Esophagus squamous epithelium (tissue), 5 donors: Measurements from ENCODE around the gene USB1. TPM values are rescaled to one million over a fixed set of nuclear protein-coding genes. Genes with fewer than 3 reads are reported as not detected.

Experiments used
- DNase-seq: peaks from one replicate; lab custom pipeline; 2025; lab: John Stamatoyannopoulos, UW
- H3K27ac ChIP-seq, 4 donors: fragments of 200-600 bp; sonication (generic); one replicate each; pipeline ENCODE4 v1.5.1; 2016 to 2019; ENCODE audit warnings: mild to moderate bottlenecking in 1 of 4
- H3K27me3 ChIP-seq, 4 donors: fragments of 200-600 bp; sonication (generic); 1 replicate in 3 of 4; 2 replicates in 1 of 4; pipeline versions ENCODE4 v1.5.1 to v1.6.0; 2017 to 2021; ENCODE audit warnings: antibody characterized with exemption in 1 of 4
- H3K36me3 ChIP-seq, 3 donors: fragments of 200-600 bp; sonication (generic); one replicate each; pipeline ENCODE4 v1.5.1; 2016 to 2019
- H3K4me1 ChIP-seq, 3 donors: fragments of 200-600 bp; sonication (generic); one replicate each; pipeline ENCODE4 v1.5.1; 2017 to 2019
- H3K4me3 ChIP-seq, 4 donors: fragments of 200-600 bp; sonication (generic); 1 replicate in 3 of 4; 2 replicates in 1 of 4; pipeline ENCODE4 v1.5.1; 2016 to 2019; ENCODE audit warnings: mild to moderate bottlenecking in 2 of 4, moderate library complexity in 1 of 4
- H3K9me3 ChIP-seq, 3 donors: fragments of 200-600 bp; sonication (generic); one replicate each; pipeline ENCODE4 v1.5.1; 2016 to 2019
- POLR2A ChIP-seq, 4 donors: fragments of 450-650 bp; IDR thresholded peaks; one replicate each; pipeline ENCODE4 v1.6.1; 2017; ENCODE audit warnings: antibody characterized with exemption in 4 of 4, mild to moderate bottlenecking in 4 of 4, moderate library complexity in 3 of 4
- WGBS, 2 donors: methylation state at CpG; one replicate each; pipeline ENCODE4 v1.1.5; 2018; 5-methylcytosine and 5-hydroxymethylcytosine counted together
- intact Hi-C: fragments of 100-400 bp; cut with DNase I; formaldehyde crosslinking; loops from one replicate; pipeline ENCODE4 v1.15.0; 2022
- total RNA-seq, 4 donors: library from RNA; depleted of rRNA; stranded (reverse); fragments of >200 nt; gene quantifications; one replicate each; pipeline ENCODE4 v1.1.0, GENCODE V29; 2016
- TF ChIP-seq, protein P1 (sequence below), 6 experiments: fragments of 450-650 bp in 4 of 6; fragments of 200-600 bp in 2 of 6; sonication (generic) in 2 of 6; IDR thresholded peaks; one replicate each; pipeline ENCODE4 v1.5.1; 2016 to 2019; ENCODE audit warnings: antibody characterized with exemption in 6 of 6, mild to moderate bottlenecking in 4 of 6, moderate library complexity in 4 of 6
- donor health status: DM: yes; HTN: yes; CAD: no.

Gene USB1
- total RNA-seq, 4 donors from 2014 or later, result 11.2 to 23.9 (median 18.6) TPM

DNA sequence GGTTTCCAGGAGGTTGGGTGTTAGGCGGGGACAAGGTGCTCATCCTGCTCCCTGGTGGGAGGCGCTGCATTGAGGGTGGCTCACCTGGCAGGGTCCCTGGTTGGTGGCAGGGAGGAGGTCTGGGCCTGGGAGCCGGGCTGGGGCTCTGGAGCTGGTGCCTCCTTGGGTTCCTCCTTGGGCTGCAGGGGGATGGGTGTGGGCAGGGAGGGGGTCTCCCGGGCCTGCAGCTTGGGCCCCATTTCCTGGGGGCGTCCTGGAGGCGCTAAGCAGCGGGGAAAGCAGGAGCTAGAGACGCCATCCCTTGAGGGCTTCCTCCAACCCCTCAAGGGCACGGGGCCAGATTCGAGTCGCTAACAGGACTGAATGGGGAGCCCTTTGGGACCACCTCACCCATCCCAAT, 41.4 kb upstream of the USB1 start:
- Histone ChIP-seq H3K27ac (no peak overlapping the region), H3K9me3 (no peaks in the 10 kb centered on the region), H3K27me3 (peaks cover 0 to 4% (median 0%) of the 10 kb centered on the region in 4 donors), H3K36me3 (no peaks in the 10 kb centered on the region), H3K4me3 (no peak overlapping the region), H3K4me1 (no peaks in the 10 kb centered on the region)
- intact Hi-C loops, result no loop called here
- no peak for DNase-seq
- 86 to 100% methylated on average over 1 to 3 of the region's 11 CpGs for WGBS, 2 donors
- TF ChIP-seq, protein P1, sequence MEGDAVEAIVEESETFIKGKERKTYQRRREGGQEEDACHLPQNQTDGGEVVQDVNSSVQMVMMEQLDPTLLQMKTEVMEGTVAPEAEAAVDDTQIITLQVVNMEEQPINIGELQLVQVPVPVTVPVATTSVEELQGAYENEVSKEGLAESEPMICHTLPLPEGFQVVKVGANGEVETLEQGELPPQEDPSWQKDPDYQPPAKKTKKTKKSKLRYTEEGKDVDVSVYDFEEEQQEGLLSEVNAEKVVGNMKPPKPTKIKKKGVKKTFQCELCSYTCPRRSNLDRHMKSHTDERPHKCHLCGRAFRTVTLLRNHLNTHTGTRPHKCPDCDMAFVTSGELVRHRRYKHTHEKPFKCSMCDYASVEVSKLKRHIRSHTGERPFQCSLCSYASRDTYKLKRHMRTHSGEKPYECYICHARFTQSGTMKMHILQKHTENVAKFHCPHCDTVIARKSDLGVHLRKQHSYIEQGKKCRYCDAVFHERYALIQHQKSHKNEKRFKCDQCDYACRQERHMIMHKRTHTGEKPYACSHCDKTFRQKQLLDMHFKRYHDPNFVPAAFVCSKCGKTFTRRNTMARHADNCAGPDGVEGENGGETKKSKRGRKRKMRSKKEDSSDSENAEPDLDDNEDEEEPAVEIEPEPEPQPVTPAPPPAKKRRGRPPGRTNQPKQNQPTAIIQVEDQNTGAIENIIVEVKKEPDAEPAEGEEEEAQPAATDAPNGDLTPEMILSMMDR (IDR thresholded peaks at IDR 0.05), result no peak
- no peak for TF ChIP-seq POLR2A (IDR thresholded peaks at IDR 0.05)

DNA sequence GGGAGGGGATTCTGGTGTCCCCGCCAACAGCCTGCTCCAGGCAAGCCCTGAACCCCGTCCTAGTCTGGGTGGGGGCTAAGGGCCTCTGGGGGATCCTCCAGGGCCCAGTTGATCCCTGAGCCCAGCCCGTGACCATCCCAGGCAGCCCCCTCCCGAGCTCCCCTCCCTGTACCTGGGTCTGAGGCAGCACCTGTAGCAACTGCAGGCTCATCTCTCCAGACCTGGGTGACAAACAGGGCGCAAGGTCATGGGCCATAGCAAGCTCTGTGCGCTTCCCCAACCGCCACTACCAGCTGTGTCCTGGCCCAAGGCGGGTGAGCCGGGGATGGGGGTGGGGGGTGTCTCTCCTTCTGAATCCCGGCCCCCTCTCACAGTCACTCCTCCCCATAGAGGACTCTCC, 40.9 kb upstream of the USB1 start:
- DNase-seq, result no peak
- TF ChIP-seq, protein P1 (IDR thresholded peaks at IDR 0.05), result no peak
- no peak for TF ChIP-seq POLR2A (IDR thresholded peaks at IDR 0.05)
- no peaks in the 10 kb centered on the region for H3K4me1 ChIP-seq
- no peaks in the 10 kb centered on the region for H3K36me3 ChIP-seq
- no peak overlapping the region for H3K4me3 ChIP-seq
- H3K27ac ChIP-seq, result no peak overlapping the region
- H3K27me3 ChIP-seq, result peaks cover 0 to 4% (median 0%) of the 10 kb centered on the region in 4 donors
- H3K9me3 ChIP-seq, result no peaks in the 10 kb centered on the region
- WGBS, 2 donors, result 80 to 86% methylated on average over 7 to 9 of the region's 10 CpGs
- intact Hi-C loops, result no loop called here

DNA sequence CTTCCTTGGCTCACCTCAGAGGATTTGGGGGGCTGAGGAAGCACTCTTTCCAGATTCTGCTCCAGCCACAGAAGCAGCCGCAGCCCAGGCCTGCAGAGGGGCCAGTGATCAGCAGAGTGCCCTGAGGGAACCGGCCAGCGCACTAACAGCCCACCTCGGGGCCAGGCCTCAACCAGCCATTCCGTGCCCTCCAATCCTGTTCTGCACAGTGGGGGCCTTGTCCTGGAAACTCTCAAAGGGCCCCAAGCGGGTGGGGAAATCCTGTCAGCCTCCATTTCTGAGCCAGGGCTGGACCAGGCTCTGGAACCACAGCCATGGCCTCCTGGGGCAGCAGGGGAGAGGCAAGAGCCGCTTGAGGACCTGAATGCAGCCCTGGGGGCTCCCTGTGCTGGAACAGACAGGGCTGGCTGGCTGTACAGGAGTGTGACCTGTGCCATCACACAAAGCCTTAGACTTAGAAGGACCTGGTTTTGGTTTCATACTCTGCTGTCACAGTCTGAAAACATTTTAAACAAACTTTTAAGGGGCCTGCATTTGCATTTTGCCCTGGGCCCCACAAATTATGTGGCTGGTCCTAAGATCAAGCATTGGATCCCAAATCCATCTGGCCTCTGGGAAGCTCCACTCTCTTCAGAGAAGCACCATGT, 40.3 kb upstream of the USB1 start:
- DNase-seq, result no peak
- H3K36me3 ChIP-seq, result no peaks in the 10 kb centered on the region
- H3K9me3 ChIP-seq, result no peaks in the 10 kb centered on the region
- H3K27ac ChIP-seq, result no peak overlapping the region
- H3K27me3 ChIP-seq, result peaks cover 0 to 4% (median 0%) of the 10 kb centered on the region in 4 donors
- H3K4me1 ChIP-seq, result no peaks in the 10 kb centered on the region
- intact Hi-C loops, result no loop called here
- no peak overlapping the region for H3K4me3 ChIP-seq
- TF ChIP-seq, protein P1 (IDR thresholded peaks at IDR 0.05), result no peak
- TF ChIP-seq POLR2A (IDR thresholded peaks at IDR 0.05), result no peak
- WGBS, 2 donors, result 84% methylated on average over 6 of the region's 7 CpGs; no CpG with 5 or more reads in 1 of the 2 donors

DNA sequence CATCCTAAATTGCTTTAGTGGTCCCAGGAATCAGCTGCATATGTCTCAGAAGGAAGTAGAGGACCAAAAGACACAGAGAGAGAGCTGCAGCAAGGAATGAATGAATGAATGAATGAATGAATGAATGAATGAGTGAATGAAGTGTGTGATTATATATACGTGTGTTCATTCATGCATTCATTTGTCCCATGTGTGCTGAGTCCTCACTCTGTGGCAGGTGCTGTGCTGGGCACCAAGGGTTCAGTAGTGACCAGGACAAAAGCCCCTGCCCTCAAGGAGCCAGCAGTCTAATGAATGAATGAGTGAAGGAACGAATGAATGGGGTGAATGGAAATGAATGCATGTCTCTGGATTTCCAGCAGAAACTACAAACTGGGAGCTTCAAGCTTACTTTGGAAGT, 39.7 kb upstream of the USB1 start:
- Histone ChIP-seq H3K4me1 (no peaks in the 10 kb centered on the region), H3K9me3 (no peaks in the 10 kb centered on the region), H3K36me3 (no peaks in the 10 kb centered on the region), H3K27me3 (peaks cover 0 to 4% (median 0%) of the 10 kb centered on the region in 4 donors), H3K27ac (no peak overlapping the region), H3K4me3 (no peak overlapping the region)
- no peak for DNase-seq
- TF ChIP-seq, protein P1 (IDR thresholded peaks at IDR 0.05), result no peak
- no peak for TF ChIP-seq POLR2A (IDR thresholded peaks at IDR 0.05)
- WGBS, 2 donors, result 53 to 65% methylated on average over 2 of the region's 2 CpGs
- intact Hi-C loops, result no loop called here

DNA sequence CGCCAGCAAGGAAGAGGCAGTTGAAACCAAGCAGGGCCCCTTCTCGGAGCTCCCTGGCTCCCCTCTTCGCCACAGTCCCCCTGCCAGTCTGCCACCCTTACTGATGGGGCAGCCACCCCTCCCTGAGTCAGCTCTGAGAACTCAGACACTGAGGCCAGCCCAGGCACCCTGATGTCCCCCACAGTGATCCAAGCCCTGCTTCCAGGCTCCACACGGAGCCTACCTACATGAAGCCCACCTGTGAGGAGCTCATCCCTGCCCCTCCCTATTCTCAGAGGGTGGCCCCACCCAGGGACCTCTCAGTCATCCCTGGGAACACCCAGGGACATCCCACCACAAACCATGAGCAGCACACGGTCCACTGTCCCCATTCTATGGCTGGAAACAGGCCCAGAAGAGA, 39.2 kb upstream of the USB1 start:
- 61 to 68% methylated on average over 4 of the region's 5 CpGs for WGBS, 2 donors
- no peak overlapping the region for H3K27ac ChIP-seq
- intact Hi-C loops, result no loop called here
- no peaks in the 10 kb centered on the region for H3K36me3 ChIP-seq
- peaks cover 0 to 4% (median 0%) of the 10 kb centered on the region in 4 donors for H3K27me3 ChIP-seq
- no peaks in the 10 kb centered on the region for H3K4me1 ChIP-seq
- TF ChIP-seq POLR2A (IDR thresholded peaks at IDR 0.05), result no peak
- TF ChIP-seq, protein P1 (IDR thresholded peaks at IDR 0.05), result no peak
- no peak overlapping the region for H3K4me3 ChIP-seq
- no peak for DNase-seq
- H3K9me3 ChIP-seq, result no peaks in the 10 kb centered on the region
